PFSK-1 (cell line): Measurements from ENCODE around the gene AQP4.

Source experiments
- FOXP2 ChIP-seq: optimal IDR thresholded peaks from 2 replicates; pipeline ENCODE3; 2011; ENCODE audit warnings: borderline replicate concordance, control low read depth, inconsistent platforms; ENCODE audit not compliant: insufficient read depth; ENCODE audit errors: extremely low read length, extremely low read depth
- POLR2AphosphoS5 ChIP-seq: IDR thresholded peaks from 2 replicates; pipeline ENCODE4 v1.6.1; 2012; ENCODE audit warnings: low read depth, mild to moderate bottlenecking, control low read depth, low read length, moderate library complexity
- REST ChIP-seq, 2 experiments: IDR thresholded peaks; 2 replicates each; pipeline versions ENCODE4 v1.6.1 to v1.8.0; 2011 to 2012; ENCODE audit warnings: low read depth in 2 of 2, low read length in 2 of 2, control low read depth in 1 of 2, inconsistent platforms in 1 of 2, mild to moderate bottlenecking in 1 of 2, moderate library complexity in 1 of 2; ENCODE audit not compliant: insufficient read depth in 1 of 2
- SIN3A ChIP-seq: IDR thresholded peaks from 2 replicates; pipeline ENCODE4 v1.6.1; 2012; ENCODE audit warnings: mild to moderate bottlenecking, low read length, moderate library complexity, borderline replicate concordance; ENCODE audit not compliant: insufficient read depth
- TAF1 ChIP-seq: IDR thresholded peaks from 2 replicates; pipeline ENCODE4 v1.6.1; 2012; ENCODE audit warnings: low read length, control low read depth, borderline replicate concordance; ENCODE audit not compliant: insufficient read depth

AQP4 gene

DNA sequence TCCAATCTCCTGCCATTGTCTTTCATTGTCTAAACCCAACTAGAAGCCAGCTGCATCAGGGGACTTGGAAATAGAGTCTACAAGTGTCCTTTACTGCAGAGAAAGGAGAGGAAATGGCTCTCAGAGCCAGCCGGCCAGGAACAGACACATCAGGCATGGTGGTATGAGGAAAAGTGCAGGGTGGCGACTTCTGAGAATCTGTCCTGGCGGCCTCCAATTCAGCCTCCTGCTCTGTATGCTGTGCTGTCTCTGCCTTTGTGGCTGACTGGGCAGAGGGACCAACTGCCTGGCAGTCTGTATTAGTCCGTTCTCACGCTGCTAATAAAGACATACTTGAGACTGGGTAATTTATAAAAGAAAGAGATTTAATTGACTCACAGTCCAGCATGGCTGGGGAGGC, 36.8 kb upstream of the AQP4 start:
- TF ChIP-seq POLR2AphosphoS5, result no peak
- TF ChIP-seq SIN3A, result no peak
- no peak for TF ChIP-seq TAF1
- no peak for TF ChIP-seq FOXP2
- TF ChIP-seq REST (IDR thresholded peaks at IDR 0.05; ENCODE audit: insufficient read depth in 1 of 2, low read depth in 2 of 2, low read length in 2 of 2), result no peak

GRCh38 chr18:26901020-26901419, 35.5 kb upstream of the AQP4 start:
- TF ChIP-seq SIN3A (no peak), REST (IDR thresholded peaks at IDR 0.05; ENCODE audit: insufficient read depth in 1 of 2, low read depth in 2 of 2, low read length in 2 of 2) (no peak), TAF1 (no peak), POLR2AphosphoS5 (no peak), FOXP2 (no peak)

DNA sequence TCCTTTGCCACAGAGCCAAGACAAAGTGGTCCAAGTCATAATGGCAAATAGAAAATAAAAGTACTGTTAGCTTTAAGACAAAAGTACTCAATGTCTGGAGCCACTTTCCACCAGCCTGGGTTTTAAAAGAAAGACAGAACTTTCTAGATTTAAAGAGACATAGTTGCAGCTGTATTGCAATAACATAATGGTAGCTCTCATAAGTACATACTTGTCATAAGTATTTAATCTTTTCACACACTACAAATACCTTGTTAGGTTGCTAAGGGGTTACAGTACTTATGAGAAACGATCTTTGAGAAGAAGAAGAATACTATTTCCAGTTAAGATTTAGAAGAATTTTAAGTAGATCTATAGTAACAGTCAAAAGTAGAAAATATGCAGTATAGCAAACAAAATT, 28.9 kb upstream of the AQP4 start:
- no peak for TF ChIP-seq REST (IDR thresholded peaks at IDR 0.05; ENCODE audit: insufficient read depth in 1 of 2, low read depth in 2 of 2, low read length in 2 of 2)
- no peak for TF ChIP-seq SIN3A
- no peak for TF ChIP-seq POLR2AphosphoS5
- TF ChIP-seq FOXP2, result no peak
- no peak for TF ChIP-seq TAF1

DNA sequence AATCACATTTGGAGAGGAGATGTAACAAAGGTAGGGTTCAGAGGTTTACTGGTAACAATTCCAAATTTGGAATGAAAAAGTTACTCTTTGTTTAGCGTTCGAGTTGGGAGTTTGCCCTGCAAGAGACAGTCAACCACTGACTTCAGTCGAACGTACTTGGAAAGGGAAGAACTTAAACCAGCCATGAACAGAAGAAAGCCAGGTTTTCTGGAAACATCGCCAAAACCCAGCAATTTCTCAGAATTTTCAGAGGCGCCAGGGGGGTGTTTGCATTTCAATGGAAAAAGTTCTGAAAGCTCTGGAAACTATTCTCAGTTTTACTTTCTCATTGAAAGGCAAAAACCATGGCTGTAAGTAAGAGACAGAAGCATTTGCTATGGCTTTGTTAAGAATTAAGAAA, 28.5 kb upstream of the AQP4 start:
- no peak for TF ChIP-seq SIN3A
- no peak for TF ChIP-seq REST (IDR thresholded peaks at IDR 0.05; ENCODE audit: insufficient read depth in 1 of 2, low read depth in 2 of 2, low read length in 2 of 2)
- no peak for TF ChIP-seq FOXP2
- no peak for TF ChIP-seq TAF1
- no peak for TF ChIP-seq POLR2AphosphoS5

GRCh38 chr18:26888259-26888658, 22.8 kb upstream of the AQP4 start:
- TF ChIP-seq REST (IDR thresholded peaks at IDR 0.05; ENCODE audit: insufficient read depth in 1 of 2, low read depth in 2 of 2, low read length in 2 of 2) (no peak), TAF1 (no peak), SIN3A (no peak), POLR2AphosphoS5 (no peak), FOXP2 (no peak)
